B cell (primary cell): Measurements from ENCODE around the gene GNE. TPM values are rescaled to one million over a fixed set of nuclear protein-coding genes. Genes with fewer than 3 reads are reported as not detected.

Experiments used
- ATAC-seq: fragments of 200-7000 bp; cut with Tn5 transposase; one replicate; pipeline ENCODE4 v1.10.0; 2021; ENCODE audit warnings: low read depth, mild to moderate bottlenecking, moderate number of reproducible peaks, moderate library complexity
- CTCF ChIA-PET: fragments of 350-600 bp; sonication (Branson Sonifier 250); formaldehyde crosslinking; loops from one replicate; lab custom pipeline; 2021; ENCODE audit warnings: antibody characterized with exemption, inconsistent platforms; lab: Charles Lee
- POLR2A ChIA-PET: fragments of 350-600 bp; sonication (Branson Sonifier 250); formaldehyde crosslinking; loops from one replicate; lab custom pipeline; 2021; ENCODE audit warnings: antibody characterized with exemption; lab: Charles Lee
- DNase-seq: peaks from one replicate; pipeline ENCODE4 v3.0.0; 2013
- H2AFZ ChIP-seq: 2 replicates; pipeline ENCODE4 v1.6.1; 2012; ENCODE audit warnings: mild to moderate bottlenecking, low read depth, low read length; ENCODE audit not compliant: insufficient read depth, poor library complexity, severe bottlenecking
- H3K27ac ChIP-seq, 2 donors: 1 replicate in 1 of 2; 2 replicates in 1 of 2; pipeline ENCODE4 v1.5.1; 2012 to 2013; ENCODE audit warnings: low read length in 2 of 2, mild to moderate bottlenecking in 2 of 2, moderate library complexity in 1 of 2
- H3K27me3 ChIP-seq, 4 experiments: fragments of 200-600 bp in 1 of 4; sonication (generic) in 1 of 4; replicated peaks in 1 of 4; 1 replicate in 2 of 4; 2 replicates in 2 of 4; pipeline versions ENCODE4 v1.6.1 to v1.7.0; 2013 to 2016; ENCODE audit warnings: low read length in 3 of 4, mild to moderate bottlenecking in 2 of 4, mixed read lengths in 1 of 4, moderate library complexity in 1 of 4; ENCODE audit not compliant: insufficient read depth in 4 of 4, control insufficient read depth in 3 of 4; ENCODE audit errors: control extremely low read depth in 1 of 4
- H3K36me3 ChIP-seq, 2 experiments: replicated peaks in 1 of 2; 1 replicate in 1 of 2; 2 replicates in 1 of 2; pipeline versions ENCODE4 v1.6.1 to v1.7.1; 2013; ENCODE audit warnings: low read length in 1 of 2; ENCODE audit not compliant: insufficient read depth in 2 of 2, control insufficient read depth in 1 of 2; ENCODE audit errors: control extremely low read depth in 1 of 2, extremely low read depth in 1 of 2
- H3K4me1 ChIP-seq, 2 donors: fragments of 200-600 bp in 1 of 2; sonication (generic) in 1 of 2; 1 replicate in 1 of 2; 2 replicates in 1 of 2; pipeline versions ENCODE4 v1.5.1 to v1.6.1; 2013 to 2017; ENCODE audit warnings: low read length in 2 of 2; ENCODE audit not compliant: control insufficient read depth in 2 of 2, insufficient read depth in 2 of 2
- H3K4me2 ChIP-seq: replicated peaks from 2 replicates; pipeline ENCODE3; 2012; ENCODE audit warnings: mild to moderate bottlenecking, low read depth, low read length; ENCODE audit not compliant: poor library complexity, severe bottlenecking
- H3K4me3 ChIP-seq, 5 experiments: fragments of 200-600 bp in 1 of 5; sonication (generic) in 1 of 5; 1 replicate in 3 of 5; 2 replicates in 2 of 5; pipeline versions ENCODE4 v1.5.1 to v1.7.0; 2011 to 2016; ENCODE audit warnings: low read length in 4 of 5, mild to moderate bottlenecking in 4 of 5, low read depth in 2 of 5, control low read depth in 1 of 5, moderate library complexity in 1 of 5; ENCODE audit not compliant: insufficient read depth in 1 of 5; ENCODE audit errors: control extremely low read depth in 1 of 5, extremely low read depth in 1 of 5
- H3K79me2 ChIP-seq: fragments of 200-600 bp; sonication (generic); one replicate; pipeline ENCODE4 v1.6.0; 2016; ENCODE audit warnings: low read length; ENCODE audit not compliant: control insufficient read depth, insufficient read depth
- H3K9ac ChIP-seq: fragments of 200-600 bp; sonication (generic); 2 replicates; pipeline ENCODE4 v1.6.1; 2017; ENCODE audit warnings: mild to moderate bottlenecking, low read length, moderate library complexity
- H3K9me3 ChIP-seq, 3 donors: one replicate each; pipeline versions ENCODE4 v1.6.1 to v1.7.1; 2013; ENCODE audit warnings: low read length in 2 of 3; ENCODE audit not compliant: control insufficient read depth in 2 of 3, insufficient read depth in 1 of 3; ENCODE audit errors: control extremely low read depth in 1 of 3
- H4K20me1 ChIP-seq: 2 replicates; pipeline ENCODE4 v1.6.0; 2012; ENCODE audit warnings: mild to moderate bottlenecking, low read length; ENCODE audit not compliant: insufficient read depth, control insufficient read depth, poor library complexity, severe bottlenecking
- H3K27ac Mint-ChIP-seq: one replicate; pipeline ENCODE4 v1.8.0; 2021; ENCODE audit warnings: mixed read lengths
- H3K27me3 Mint-ChIP-seq: one replicate; pipeline ENCODE4 v1.8.0; 2021; ENCODE audit warnings: mixed read lengths
- H3K4me1 Mint-ChIP-seq: one replicate; pipeline ENCODE4 v1.8.0; 2021; ENCODE audit warnings: mixed read lengths
- H3K4me3 Mint-ChIP-seq: one replicate; pipeline ENCODE4 v1.8.0; 2021; ENCODE audit warnings: mixed read lengths
- H3K9me3 Mint-ChIP-seq: one replicate; pipeline ENCODE4 v1.8.0; 2022; ENCODE audit warnings: mixed read lengths; ENCODE audit not compliant: insufficient read depth
- EZH2 ChIP-seq: IDR thresholded peaks from 2 replicates; pipeline ENCODE4 v1.6.1; 2012; ENCODE audit warnings: borderline replicate concordance, low read depth, mild to moderate bottlenecking, moderate library complexity, low read length; ENCODE audit not compliant: insufficient read depth, poor library complexity, severe bottlenecking
- WGBS: methylation state at CpG from one replicate; pipeline ENCODE4 v1.1.5; 2013; ENCODE audit warnings: missing lambda C conversion rate; ENCODE audit not compliant: insufficient coverage; 5-methylcytosine and 5-hydroxymethylcytosine counted together
- intact Hi-C: fragments of 100-400 bp; cut with micrococcal nuclease; formaldehyde crosslinking; loops from one replicate; pipeline ENCODE4 v1.10.0; 2022
- polyA plus RNA-seq: library from polyadenylated mRNA; depleted of rRNA; stranded (reverse); fragments of >200 nt; gene quantifications from 2 replicates; pipeline ENCODE4 v1.2.3, GENCODE V29; 2012
- total RNA-seq, 2 donors: library from RNA; stranded (reverse); fragments of 120-200 nt in 1 of 2; gene quantifications; 1 replicate in 1 of 2; 2 replicates in 1 of 2; pipeline versions ENCODE4 v1.2.3 to v1.2.4, GENCODE V29; 2013 to 2022
- TF ChIP-seq, protein P1 (sequence below): fragments of 200-600 bp; IDR thresholded peaks from one replicate; pipeline ENCODE4 v1.8.0; 2022; ENCODE audit warnings: antibody characterized with exemption, mild to moderate bottlenecking

The GNE gene
- total and polyA plus RNA-seq, 2 donors (not counting 1 experiment from before 2014, with no cell fraction given), result 8.3 to 20.6 TPM

DNA sequence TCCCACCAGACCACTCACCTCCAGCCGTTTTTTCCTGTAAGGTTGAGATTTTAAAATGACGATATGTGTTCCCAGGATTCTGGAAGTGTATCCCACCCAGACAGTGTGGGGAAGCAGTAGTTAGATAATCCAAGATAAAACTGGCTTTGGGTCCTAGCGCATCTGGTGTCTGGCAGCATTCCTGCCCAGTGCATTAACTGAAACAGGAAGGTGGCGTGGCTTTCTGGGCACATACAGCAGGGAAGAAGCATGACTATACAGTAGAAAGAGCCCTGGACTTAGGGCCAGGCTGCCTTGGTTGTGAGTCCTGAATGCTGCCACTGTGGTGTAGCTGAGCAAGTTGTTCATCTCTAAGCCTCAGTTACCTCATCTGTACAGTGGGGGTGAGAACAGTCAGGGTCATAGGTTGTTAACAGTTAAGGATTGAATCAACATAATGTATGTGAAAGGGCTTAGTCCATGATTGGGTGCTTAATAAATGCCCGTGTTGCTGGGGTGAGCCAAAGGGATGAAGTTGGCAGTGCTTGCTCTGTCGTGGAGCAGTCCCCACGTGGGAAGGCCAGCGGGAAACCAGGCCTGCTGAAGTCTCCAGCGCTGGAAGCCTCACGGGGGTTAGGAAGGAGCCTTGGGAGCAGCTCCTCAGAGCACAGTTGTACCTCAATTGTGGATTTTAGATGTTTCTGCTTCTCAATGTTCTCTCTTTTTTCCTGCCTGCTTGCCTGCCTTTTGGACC is 49.6 kb downstream of the GNE start:
- ChIA-PET POLR2A (no interaction called here), CTCF (interaction anchor here (1.1 kb wide), 1 partner anchor 122 kb away, joined by 3 read pairs; no protein-coding TSS in a partner anchor)
- Histone ChIP-seq H3K36me3 (peaks cover 3 to 92% of the 10 kb centered on the region in 2 experiments), H3K9ac (no peak overlapping the region), H4K20me1 (peaks cover 83% of the 10 kb centered on the region), H3K27me3 (no peaks in the 10 kb centered on the region), H3K9me3 (no peaks in the 10 kb centered on the region), H3K4me2 (no peak overlapping the region), H3K27ac (peak overlapping the region in 1 of 2 donors; percentile 32), H3K4me1 (no peaks in the 10 kb centered on the region), H2AFZ (no peak overlapping the region), H3K79me2 (peaks cover 69% of the 10 kb centered on the region), H3K4me3 (no peak overlapping the region)
- intact Hi-C loops, result no loop called here
- H3K27ac Mint-ChIP-seq, result no peak overlapping the region
- ATAC-seq (no peak), DNase-seq (no peak)
- TF ChIP-seq, protein P1, sequence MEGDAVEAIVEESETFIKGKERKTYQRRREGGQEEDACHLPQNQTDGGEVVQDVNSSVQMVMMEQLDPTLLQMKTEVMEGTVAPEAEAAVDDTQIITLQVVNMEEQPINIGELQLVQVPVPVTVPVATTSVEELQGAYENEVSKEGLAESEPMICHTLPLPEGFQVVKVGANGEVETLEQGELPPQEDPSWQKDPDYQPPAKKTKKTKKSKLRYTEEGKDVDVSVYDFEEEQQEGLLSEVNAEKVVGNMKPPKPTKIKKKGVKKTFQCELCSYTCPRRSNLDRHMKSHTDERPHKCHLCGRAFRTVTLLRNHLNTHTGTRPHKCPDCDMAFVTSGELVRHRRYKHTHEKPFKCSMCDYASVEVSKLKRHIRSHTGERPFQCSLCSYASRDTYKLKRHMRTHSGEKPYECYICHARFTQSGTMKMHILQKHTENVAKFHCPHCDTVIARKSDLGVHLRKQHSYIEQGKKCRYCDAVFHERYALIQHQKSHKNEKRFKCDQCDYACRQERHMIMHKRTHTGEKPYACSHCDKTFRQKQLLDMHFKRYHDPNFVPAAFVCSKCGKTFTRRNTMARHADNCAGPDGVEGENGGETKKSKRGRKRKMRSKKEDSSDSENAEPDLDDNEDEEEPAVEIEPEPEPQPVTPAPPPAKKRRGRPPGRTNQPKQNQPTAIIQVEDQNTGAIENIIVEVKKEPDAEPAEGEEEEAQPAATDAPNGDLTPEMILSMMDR, result no peak
- TF ChIP-seq EZH2, result no peak
- H3K4me1 Mint-ChIP-seq, result peaks cover 7% of the 10 kb centered on the region
- no peaks in the 10 kb centered on the region for H3K9me3 Mint-ChIP-seq
- no peaks in the 10 kb centered on the region for H3K27me3 Mint-ChIP-seq
- H3K4me3 Mint-ChIP-seq, result no peak overlapping the region
- 93% methylated on average over 9 of the region's 10 CpGs for WGBS

DNA sequence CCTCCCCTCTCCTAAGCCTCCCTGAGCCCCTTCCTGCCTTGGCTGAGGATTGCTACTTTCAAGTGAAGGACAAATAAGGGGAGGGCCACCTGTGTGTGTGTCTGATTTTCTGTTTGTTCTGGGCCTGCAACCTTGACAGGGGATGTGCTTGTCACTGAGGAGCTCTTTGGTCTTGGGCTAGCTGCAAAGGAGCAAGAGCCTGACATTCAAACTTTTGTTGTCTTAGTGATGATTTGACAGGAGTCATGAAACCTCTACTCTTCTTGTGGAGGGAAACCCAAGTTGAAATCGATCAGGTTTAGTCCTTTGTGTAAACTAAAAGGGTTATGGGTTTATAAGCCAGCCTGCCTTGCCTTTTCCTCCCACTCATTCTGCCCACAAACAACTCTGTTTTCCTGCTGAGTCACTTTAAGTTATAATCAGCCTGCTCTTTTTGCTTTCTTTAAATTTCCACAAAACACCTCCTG is 50.7 kb downstream of the GNE start:
- Histone ChIP-seq H3K4me1 (no peaks in the 10 kb centered on the region), H2AFZ (no peak overlapping the region), H3K4me2 (no peak overlapping the region), H3K4me3 (no peak overlapping the region), H3K9ac (no peak overlapping the region), H4K20me1 (peaks cover 78% of the 10 kb centered on the region), H3K36me3 (peaks cover 3 to 94% of the 10 kb centered on the region in 2 experiments), H3K79me2 (peaks cover 78% of the 10 kb centered on the region), H3K27ac (no peak overlapping the region), H3K27me3 (no peaks in the 10 kb centered on the region), H3K9me3 (no peaks in the 10 kb centered on the region)
- ChIA-PET CTCF (interaction anchor here (0.6 to 1.2 kb wide), 3 partner anchors 18 to 375 kb away, joined by 3 read pairs; no protein-coding TSS in a partner anchor), POLR2A (no interaction called here)
- no peak for DNase-seq
- no CpG with 5 or more reads among the region's 1 CpG for WGBS
- H3K9me3 Mint-ChIP-seq, result no peaks in the 10 kb centered on the region
- H3K27me3 Mint-ChIP-seq, result no peaks in the 10 kb centered on the region
- intact Hi-C loops, result no loop called here
- TF ChIP-seq, protein P1, result no peak
- no peak for TF ChIP-seq EZH2
- no peak overlapping the region for H3K27ac Mint-ChIP-seq
- no peak overlapping the region for H3K4me3 Mint-ChIP-seq
- H3K4me1 Mint-ChIP-seq, result peaks cover 7% of the 10 kb centered on the region
- no peak for ATAC-seq
